SK-N-SH (cell line): Measurements from ENCODE around the gene NRIP2. TPM values are rescaled to one million over a fixed set of nuclear protein-coding genes. Genes with fewer than 3 reads are reported as not detected.
"Not testable (repeated sequence)": the region's sequence is repeated elsewhere in the genome, so short reads cannot be mapped to it uniquely, and the experiment has no call there.

ENCODE experiments used
- CTCF ChIA-PET: fragments of 300-600, 350-600 bp; formaldehyde crosslinking; extraction: SDS; loops from one replicate; lab custom pipeline; 2021; lab: Yijun Ruan, JAX
- POLR2A ChIA-PET: fragments of 350-600 bp; sonication (Branson Sonifier 250); formaldehyde crosslinking; extraction: SDS; loops from one replicate; lab custom pipeline; 2020; ENCODE audit warnings: antibody characterized with exemption, inconsistent platforms; lab: Yijun Ruan, JAX
- DNase-seq: peaks from one replicate; pipeline ENCODE4 v3.0.0; 2012
- H2AFZ ChIP-seq: fragments of 200-600 bp; sonication (generic); 2 replicates; pipeline ENCODE4 v1.8.1; 2016; ENCODE audit warnings: antibody characterized with exemption, mild to moderate bottlenecking, low read depth
- H3F3A ChIP-seq: fragments of 200-600 bp; sonication (generic); replicated peaks from 2 replicates; pipeline ENCODE3; 2016; ENCODE audit warnings: antibody characterized with exemption, mild to moderate bottlenecking; ENCODE audit not compliant: insufficient read depth
- H3K27ac ChIP-seq, 2 experiments: fragments of 200-500 bp in 1 of 2; fragments of 200-600 bp in 1 of 2; sonication (Bioruptor generic) in 1 of 2; sonication (generic), shearing (Covaris generic) in 1 of 2; 2 replicates each; pipeline versions ENCODE4 v1.5.1 to v1.6.1; 2014 to 2016; ENCODE audit warnings: low read depth in 2 of 2, inconsistent platforms in 1 of 2, low read length in 1 of 2, mild to moderate bottlenecking in 1 of 2, mixed read lengths in 1 of 2
- H3K27me3 ChIP-seq: fragments of 200-600 bp; sonication (generic), shearing (Covaris generic); 2 replicates; pipeline ENCODE4 v1.6.1; 2016; ENCODE audit warnings: mixed run types; ENCODE audit not compliant: insufficient read depth
- H3K36me3 ChIP-seq, 2 experiments: fragments of 200-500 bp in 1 of 2; fragments of 200-600 bp in 1 of 2; sonication (Bioruptor generic) in 1 of 2; sonication (generic) in 1 of 2; replicated peaks in 1 of 2; 2 replicates each; pipeline versions ENCODE3 to v1.5.1; 2014 to 2016; ENCODE audit warnings: low read length in 1 of 2, mild to moderate bottlenecking in 1 of 2; ENCODE audit not compliant: insufficient read depth in 2 of 2, control insufficient read depth in 1 of 2
- H3K4me1 ChIP-seq, 2 experiments: fragments of 200-500 bp in 1 of 2; fragments of 200-600 bp in 1 of 2; sonication (Bioruptor generic) in 1 of 2; sonication (generic), shearing (Covaris generic) in 1 of 2; 2 replicates each; pipeline versions ENCODE4 v1.5.1 to v1.6.1; 2014 to 2016; ENCODE audit warnings: low read depth in 1 of 2, low read length in 1 of 2, mixed run types in 1 of 2; ENCODE audit not compliant: insufficient read depth in 2 of 2, control insufficient read depth in 1 of 2
- H3K4me2 ChIP-seq: fragments of 200-600 bp; sonication (generic), shearing (Covaris generic); 2 replicates; pipeline ENCODE4 v1.6.1; 2017; ENCODE audit warnings: mixed run types
- H3K4me3 ChIP-seq, 2 experiments: fragments of 200-500 bp in 1 of 2; fragments of 200-600 bp in 1 of 2; sonication (Bioruptor generic) in 1 of 2; sonication (generic), shearing (Covaris generic) in 1 of 2; 2 replicates each; pipeline versions ENCODE4 v1.5.1 to v1.8.1; 2014 to 2016; ENCODE audit warnings: low read depth in 2 of 2, inconsistent platforms in 1 of 2, low read length in 1 of 2, mild to moderate bottlenecking in 1 of 2, mixed read lengths in 1 of 2, moderate library complexity in 1 of 2
- H3K79me2 ChIP-seq: fragments of 200-600 bp; sonication (generic); 2 replicates; pipeline ENCODE4 v1.8.1; 2017; ENCODE audit warnings: mild to moderate bottlenecking; ENCODE audit not compliant: insufficient read depth
- H3K9ac ChIP-seq: fragments of 200-600 bp; sonication (generic); 2 replicates; pipeline ENCODE4 v1.6.1; 2017; ENCODE audit warnings: mixed run types
- H3K9me2 ChIP-seq: fragments of 200-600 bp; sonication (generic); 2 replicates; pipeline ENCODE4 v1.6.1; 2017; ENCODE audit warnings: mixed run types
- H3K9me3 ChIP-seq: fragments of 200-600 bp; sonication (generic); 2 replicates; pipeline ENCODE4 v1.6.1; 2017; ENCODE audit warnings: mixed run types, mild to moderate bottlenecking, moderate library complexity
- H4K20me1 ChIP-seq: fragments of 200-600 bp; sonication (generic); 2 replicates; pipeline ENCODE4 v1.6.1; 2017; ENCODE audit warnings: mild to moderate bottlenecking, mixed run types; ENCODE audit not compliant: insufficient read depth
- EP300 ChIP-seq, 2 experiments: IDR thresholded peaks; 2 replicates each; pipeline versions ENCODE4 v1.4.0 to v1.6.1; 2012; ENCODE audit warnings: borderline replicate concordance in 1 of 2, low read depth in 1 of 2, low read length in 1 of 2
- EZH2phosphoT487 ChIP-seq: fragments of 200-600 bp; sonication (generic); IDR thresholded peaks from 2 replicates; pipeline ENCODE4 v1.6.1; 2017; ENCODE audit warnings: low read depth, mixed run types, mild to moderate bottlenecking, antibody characterized with exemption, moderate library complexity, borderline replicate concordance
- FOXJ3 ChIP-seq: sonication (generic); formaldehyde crosslinking; IDR thresholded peaks from 2 replicates; pipeline ENCODE4 v1.5.1; 2020; ENCODE audit warnings: mild to moderate bottlenecking, missing genetic modification reagents
- GABPA ChIP-seq: IDR thresholded peaks from 2 replicates; pipeline ENCODE4 v1.4.0; 2012; ENCODE audit warnings: low read depth, mild to moderate bottlenecking
- NRF1 ChIP-seq: IDR thresholded peaks from 2 replicates; pipeline ENCODE4 v1.6.1; 2012; ENCODE audit warnings: low read depth, mild to moderate bottlenecking, low read length
- PBX3 ChIP-seq: IDR thresholded peaks from 2 replicates; pipeline ENCODE4; 2012
- POLR2AphosphoS5 ChIP-seq: IDR thresholded peaks from 2 replicates; pipeline ENCODE4 v1.6.1; 2012; ENCODE audit warnings: low read depth, low read length
- RAD21 ChIP-seq: IDR thresholded peaks from 2 replicates; pipeline ENCODE4 v1.6.1; 2012; ENCODE audit warnings: mild to moderate bottlenecking, low read length
- RFX5 ChIP-seq: IDR thresholded peaks from 2 replicates; pipeline ENCODE4 v1.6.1; 2012; ENCODE audit warnings: mild to moderate bottlenecking, improper control_type of control experiment, low read length
- SIN3A ChIP-seq: IDR thresholded peaks from 2 replicates; pipeline ENCODE4 v1.6.1; 2012; ENCODE audit warnings: low read depth, mild to moderate bottlenecking, low read length, moderate library complexity, borderline replicate concordance
- SMC3 ChIP-seq: IDR thresholded peaks from 2 replicates; pipeline ENCODE4 v1.6.1; 2012; ENCODE audit warnings: low read depth, low read length, improper control_type of control experiment
- YY1 ChIP-seq: IDR thresholded peaks from 2 replicates; pipeline ENCODE4 v1.4.0; 2012; ENCODE audit warnings: low read depth, mild to moderate bottlenecking
- WGBS: methylation state at CpG from one replicate; pipeline ENCODE4 v1.1.6; 2017; ENCODE audit warnings: low lambda C conversion rate; 5-methylcytosine and 5-hydroxymethylcytosine counted together
- polyA plus RNA-seq, 3 experiments: library from polyadenylated mRNA; depleted of rRNA; stranded (reverse); fragments of >200 nt; gene quantifications; 2 replicates each; pipeline ENCODE4 v1.2.3, GENCODE V29; 2012
- TF ChIP-seq, protein P1 (sequence below): fragments of 150-350 bp; IDR thresholded peaks from 2 replicates; pipeline ENCODE4 v1.6.1; 2017; ENCODE audit warnings: antibody characterized with exemption, low read length, low read depth, borderline replicate concordance
- TF ChIP-seq, protein P2 (sequence below): IDR thresholded peaks from 2 replicates; pipeline ENCODE4 v1.4.0; 2012; ENCODE audit warnings: low read depth, borderline replicate concordance
- TF ChIP-seq, protein P3 (sequence below): IDR thresholded peaks from 2 replicates; pipeline ENCODE4 v1.4.0; 2012; ENCODE audit warnings: low read depth, borderline replicate concordance

Gene NRIP2
- polyA plus RNA-seq, 1 of the 3 experiments (the other 2 are of a cell fraction) = not detected

DNA sequence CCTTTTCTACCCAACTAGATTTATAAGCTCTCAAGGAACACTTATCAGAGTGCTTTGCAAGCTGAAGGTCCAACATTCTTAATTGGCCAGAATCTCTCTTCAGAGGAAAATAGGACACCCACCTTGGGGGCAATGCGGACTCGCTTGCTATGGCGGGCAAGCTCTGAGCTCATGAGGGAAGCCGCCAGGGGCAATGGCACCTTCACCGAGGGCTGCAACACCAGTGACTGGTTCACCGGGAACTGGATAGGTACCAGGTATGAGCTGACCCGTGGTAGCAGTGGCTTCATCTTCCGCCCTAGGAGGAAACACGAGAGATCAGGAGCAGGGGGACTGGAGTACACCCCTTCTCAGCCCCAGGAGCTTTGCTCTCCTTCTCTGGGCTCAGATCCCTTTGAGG lies 29.4 kb upstream of the NRIP2 start:
- H3K4me2 ChIP-seq = no peak overlapping the region
- 100% methylated on average over 7 of the region's 9 CpGs for WGBS
- no peaks in the 10 kb centered on the region for H3K27me3 ChIP-seq
- ChIA-PET CTCF (interaction anchor here (0.9 to 2.8 kb wide), 5 partner anchors 10 to 80 kb away, joined by 3 to 15 read pairs (median 5); no protein-coding TSS in a partner anchor), POLR2A (interaction anchor here (0.6 to 1.2 kb wide), 2 partner anchors 12 to 21 kb away, joined by 3 read pairs; partner anchors contain the start of genes FOXM1 and RHNO1)
- H2AFZ ChIP-seq = no peak overlapping the region
- H3K36me3 ChIP-seq = peaks cover 18 to 26% of the 10 kb centered on the region in 2 experiments
- no peaks in the 10 kb centered on the region; the same call in 1 of the 2 replicates for H3K79me2 ChIP-seq
- no peaks in the 10 kb centered on the region for H3K4me1 ChIP-seq
- no peak overlapping the region for H3K27ac ChIP-seq
- DNase-seq = no peak
- no peaks in the 10 kb centered on the region for H4K20me1 ChIP-seq
- H3F3A ChIP-seq = peaks cover 10% of the 10 kb centered on the region
- TF ChIP-seq GABPA (no peak), EZH2phosphoT487 (no peak), SIN3A (no peak), YY1 (no peak), RAD21 (no peak), EP300 (IDR thresholded peaks at IDR 0.05; ENCODE audit: borderline replicate concordance in 1 of 2, low read depth in 1 of 2, low read length in 1 of 2) (no peak), SMC3 (no peak), RFX5 (no peak)
- TF ChIP-seq, protein P1, sequence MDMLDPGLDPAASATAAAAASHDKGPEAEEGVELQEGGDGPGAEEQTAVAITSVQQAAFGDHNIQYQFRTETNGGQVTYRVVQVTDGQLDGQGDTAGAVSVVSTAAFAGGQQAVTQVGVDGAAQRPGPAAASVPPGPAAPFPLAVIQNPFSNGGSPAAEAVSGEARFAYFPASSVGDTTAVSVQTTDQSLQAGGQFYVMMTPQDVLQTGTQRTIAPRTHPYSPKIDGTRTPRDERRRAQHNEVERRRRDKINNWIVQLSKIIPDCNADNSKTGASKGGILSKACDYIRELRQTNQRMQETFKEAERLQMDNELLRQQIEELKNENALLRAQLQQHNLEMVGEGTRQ = no peak
- H3K9ac ChIP-seq = no peak overlapping the region
- no peak overlapping the region for H3K4me3 ChIP-seq
- no peaks in the 10 kb centered on the region for H3K9me2 ChIP-seq
- H3K9me3 ChIP-seq = no peaks in the 10 kb centered on the region

DNA sequence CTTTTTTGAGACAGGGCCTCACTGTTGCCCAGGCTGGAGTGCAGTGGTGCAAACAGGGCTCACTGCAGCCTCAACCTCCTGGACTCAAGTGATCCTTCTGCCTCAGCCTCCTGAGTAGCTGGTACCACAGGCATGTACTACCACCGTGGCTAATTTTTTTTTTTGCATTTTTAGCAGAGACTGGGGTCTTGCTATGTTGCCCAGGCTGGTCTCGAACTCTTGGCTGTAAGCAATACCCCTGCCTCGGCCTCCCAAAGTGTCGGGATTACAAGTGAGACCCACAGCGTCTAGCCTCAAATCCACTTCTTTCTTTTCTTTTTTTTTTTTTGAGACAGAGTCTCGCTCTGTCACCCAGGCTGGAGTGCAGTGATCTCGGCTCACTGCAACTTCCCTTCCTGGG lies 28.6 kb upstream of the NRIP2 start:
- H3K4me1 ChIP-seq, H3K9me3 ChIP-seq, H3K27me3 ChIP-seq, H3K9ac ChIP-seq, H3K4me3 ChIP-seq, H4K20me1 ChIP-seq, H2AFZ ChIP-seq, DNase-seq, H3K27ac ChIP-seq, H3K9me2 ChIP-seq, H3K4me2 ChIP-seq, POLR2A ChIA-PET, H3K79me2 ChIP-seq: not testable (repeated sequence)
- Histone ChIP-seq H3F3A (peaks cover 10% of the 10 kb centered on the region), H3K36me3 (peaks cover 23 to 25% of the 10 kb centered on the region in 2 experiments)
- WGBS = 90% methylated on average over 7 of the region's 7 CpGs
- CTCF ChIA-PET = interaction anchor here (1.1 to 2.8 kb wide), 3 partner anchors 9 to 22 kb away, joined by 4 to 15 read pairs (median 6); no protein-coding TSS in a partner anchor

GRCh38 chr12:2862876-2863275 lies 28.0 kb upstream of the NRIP2 start:
- H3K79me2 ChIP-seq = no peaks in the 10 kb centered on the region; the same call in 1 of the 2 replicates
- no peak overlapping the region for H3K27ac ChIP-seq
- H4K20me1 ChIP-seq = no peaks in the 10 kb centered on the region
- ChIA-PET POLR2A (no interaction called here), CTCF (interaction anchor here (1.0 to 2.8 kb wide), 2 partner anchors 9 to 29 kb away, joined by 3 to 15 read pairs; no protein-coding TSS in a partner anchor)
- no peak overlapping the region for H2AFZ ChIP-seq
- peaks cover 12% of the 10 kb centered on the region for H3F3A ChIP-seq
- DNase-seq = no peak
- H3K4me2 ChIP-seq = no peak overlapping the region
- H3K4me1 ChIP-seq = no peaks in the 10 kb centered on the region
- no peaks in the 10 kb centered on the region for H3K9me2 ChIP-seq
- H3K36me3 ChIP-seq = peaks cover 19 to 27% of the 10 kb centered on the region in 2 experiments
- no peaks in the 10 kb centered on the region for H3K9me3 ChIP-seq
- no peak overlapping the region for H3K9ac ChIP-seq
- H3K27me3 ChIP-seq = no peaks in the 10 kb centered on the region
- H3K4me3 ChIP-seq = no peak overlapping the region
- WGBS = 94% methylated on average over 7 of the region's 7 CpGs
- TF ChIP-seq PBX3 (no peak), NRF1 (no peak), POLR2AphosphoS5 (no peak), SIN3A (no peak), FOXJ3 (CRISPR knock-in tag) (no peak)
- TF ChIP-seq, protein P2, sequence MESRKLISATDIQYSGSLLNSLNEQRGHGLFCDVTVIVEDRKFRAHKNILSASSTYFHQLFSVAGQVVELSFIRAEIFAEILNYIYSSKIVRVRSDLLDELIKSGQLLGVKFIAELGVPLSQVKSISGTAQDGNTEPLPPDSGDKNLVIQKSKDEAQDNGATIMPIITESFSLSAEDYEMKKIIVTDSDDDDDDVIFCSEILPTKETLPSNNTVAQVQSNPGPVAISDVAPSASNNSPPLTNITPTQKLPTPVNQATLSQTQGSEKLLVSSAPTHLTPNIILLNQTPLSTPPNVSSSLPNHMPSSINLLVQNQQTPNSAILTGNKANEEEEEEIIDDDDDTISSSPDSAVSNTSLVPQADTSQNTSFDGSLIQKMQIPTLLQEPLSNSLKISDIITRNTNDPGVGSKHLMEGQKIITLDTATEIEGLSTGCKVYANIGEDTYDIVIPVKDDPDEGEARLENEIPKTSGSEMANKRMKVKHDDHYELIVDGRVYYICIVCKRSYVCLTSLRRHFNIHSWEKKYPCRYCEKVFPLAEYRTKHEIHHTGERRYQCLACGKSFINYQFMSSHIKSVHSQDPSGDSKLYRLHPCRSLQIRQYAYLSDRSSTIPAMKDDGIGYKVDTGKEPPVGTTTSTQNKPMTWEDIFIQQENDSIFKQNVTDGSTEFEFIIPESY = no peak
- TF ChIP-seq, protein P3, sequence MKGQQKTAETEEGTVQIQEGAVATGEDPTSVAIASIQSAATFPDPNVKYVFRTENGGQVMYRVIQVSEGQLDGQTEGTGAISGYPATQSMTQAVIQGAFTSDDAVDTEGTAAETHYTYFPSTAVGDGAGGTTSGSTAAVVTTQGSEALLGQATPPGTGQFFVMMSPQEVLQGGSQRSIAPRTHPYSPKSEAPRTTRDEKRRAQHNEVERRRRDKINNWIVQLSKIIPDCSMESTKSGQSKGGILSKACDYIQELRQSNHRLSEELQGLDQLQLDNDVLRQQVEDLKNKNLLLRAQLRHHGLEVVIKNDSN = no peak
